ENCODE measurements around the gene ENG.

ENG gene

DNA sequence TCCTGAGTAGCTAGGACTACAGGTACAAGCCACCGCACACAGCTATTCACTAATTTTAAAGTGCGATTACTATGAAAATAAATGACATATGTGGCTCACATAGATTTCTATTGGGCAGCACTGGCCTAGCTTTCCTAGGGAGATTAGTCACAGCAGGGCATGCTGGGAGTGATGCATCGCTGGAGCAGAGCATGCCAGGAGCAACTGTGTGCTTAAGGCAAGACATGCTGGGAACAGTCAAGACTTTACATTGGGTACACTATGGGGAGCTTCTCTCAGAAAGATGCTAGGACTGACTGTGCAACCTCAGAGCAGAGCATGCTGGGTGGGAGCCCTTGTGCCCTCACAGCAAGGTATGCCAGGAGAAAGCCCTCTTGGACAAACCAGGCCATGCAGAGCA lies 35.6 kb upstream of the ENG start:
- Histone ChIP-seq H3K4me3 (ENCODE audit: severe bottlenecking) (no peak overlapping the region), H3K27me3 (ENCODE audit: insufficient read depth, poor library complexity, severe bottlenecking) (no peaks in the 10 kb centered on the region), H3K36me3 (ENCODE audit: low read depth) (peaks cover 62% of the 10 kb centered on the region), H3K27ac (ENCODE audit: poor library complexity, severe bottlenecking) (no peak overlapping the region), H3K9me3 (ENCODE audit: severe bottlenecking) (peaks cover under 1% of the 10 kb centered on the region), H3K4me1 (ENCODE audit: insufficient read depth, poor library complexity, severe bottlenecking) (no peaks in the 10 kb centered on the region)
- ATAC-seq (ENCODE audit: low read depth) (no peak), DNase-seq (ENCODE audit: low spot score) (no peak)
- TF ChIP-seq, protein P1, sequence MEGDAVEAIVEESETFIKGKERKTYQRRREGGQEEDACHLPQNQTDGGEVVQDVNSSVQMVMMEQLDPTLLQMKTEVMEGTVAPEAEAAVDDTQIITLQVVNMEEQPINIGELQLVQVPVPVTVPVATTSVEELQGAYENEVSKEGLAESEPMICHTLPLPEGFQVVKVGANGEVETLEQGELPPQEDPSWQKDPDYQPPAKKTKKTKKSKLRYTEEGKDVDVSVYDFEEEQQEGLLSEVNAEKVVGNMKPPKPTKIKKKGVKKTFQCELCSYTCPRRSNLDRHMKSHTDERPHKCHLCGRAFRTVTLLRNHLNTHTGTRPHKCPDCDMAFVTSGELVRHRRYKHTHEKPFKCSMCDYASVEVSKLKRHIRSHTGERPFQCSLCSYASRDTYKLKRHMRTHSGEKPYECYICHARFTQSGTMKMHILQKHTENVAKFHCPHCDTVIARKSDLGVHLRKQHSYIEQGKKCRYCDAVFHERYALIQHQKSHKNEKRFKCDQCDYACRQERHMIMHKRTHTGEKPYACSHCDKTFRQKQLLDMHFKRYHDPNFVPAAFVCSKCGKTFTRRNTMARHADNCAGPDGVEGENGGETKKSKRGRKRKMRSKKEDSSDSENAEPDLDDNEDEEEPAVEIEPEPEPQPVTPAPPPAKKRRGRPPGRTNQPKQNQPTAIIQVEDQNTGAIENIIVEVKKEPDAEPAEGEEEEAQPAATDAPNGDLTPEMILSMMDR (IDR thresholded peaks at IDR 0.05; ENCODE audit: poor library complexity, severe bottlenecking): no peak

DNA sequence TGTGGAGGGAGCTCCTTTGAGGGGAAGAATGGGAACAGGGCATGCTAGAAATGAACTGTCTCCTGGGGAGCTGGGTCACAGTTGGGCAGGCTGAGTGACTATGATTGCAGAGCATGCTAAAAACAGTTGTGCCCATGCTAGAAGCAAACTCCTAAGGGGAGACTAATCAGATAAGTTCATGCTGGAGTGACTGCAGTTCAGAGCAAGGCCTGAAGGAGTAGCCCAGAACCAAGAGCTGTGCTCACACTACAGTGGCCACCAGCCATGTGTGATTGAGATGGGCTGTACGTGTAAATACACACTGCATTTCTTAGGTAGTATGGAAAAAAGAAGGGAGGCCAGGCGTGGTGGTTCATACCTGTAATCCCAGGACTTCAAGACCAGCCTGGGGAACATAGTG lies 33.3 kb upstream of the ENG start:
- TF ChIP-seq, protein P1 (IDR thresholded peaks at IDR 0.05; ENCODE audit: poor library complexity, severe bottlenecking): no peak
- no peaks in the 10 kb centered on the region for H3K4me1 ChIP-seq (ENCODE audit: insufficient read depth, poor library complexity, severe bottlenecking)
- H3K36me3 ChIP-seq (ENCODE audit: low read depth): peaks cover 39% of the 10 kb centered on the region
- ATAC-seq (ENCODE audit: low read depth): peak; percentile 62; the same call in 2 of the 3 replicates
- no peak overlapping the region for H3K27ac ChIP-seq (ENCODE audit: poor library complexity, severe bottlenecking)
- no peaks in the 10 kb centered on the region for H3K9me3 ChIP-seq (ENCODE audit: severe bottlenecking)
- H3K27me3 ChIP-seq (ENCODE audit: insufficient read depth, poor library complexity, severe bottlenecking): no peaks in the 10 kb centered on the region
- no peak overlapping the region for H3K4me3 ChIP-seq (ENCODE audit: severe bottlenecking)
- DNase-seq (ENCODE audit: low spot score): no peak

DNA sequence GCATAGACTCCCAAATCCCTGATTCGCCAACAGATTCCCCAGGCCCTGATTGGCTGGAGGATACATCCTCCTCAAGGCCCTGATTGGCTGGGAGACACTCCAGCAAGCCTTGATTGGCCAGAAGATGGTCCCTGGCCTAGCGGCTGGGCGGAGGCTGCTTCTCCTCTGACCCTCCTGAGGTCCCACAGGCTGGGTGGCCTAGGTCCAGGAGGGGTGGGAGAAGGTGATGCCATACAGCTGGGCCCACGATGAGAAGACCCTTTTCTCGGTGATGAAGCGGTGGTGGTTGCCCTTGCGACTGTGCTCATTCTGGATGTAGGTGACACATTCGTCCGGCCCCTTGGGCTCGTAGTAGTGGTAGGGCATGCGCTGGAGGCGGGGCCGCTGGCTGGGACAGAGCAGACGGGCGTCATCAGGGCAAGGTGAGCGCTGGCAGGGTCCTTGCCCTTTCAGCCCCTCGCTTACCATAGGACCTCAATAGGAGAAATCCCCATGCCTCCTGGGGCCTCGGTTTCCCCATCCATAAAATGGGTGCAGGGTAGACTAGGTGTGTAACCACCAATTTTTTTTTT lies 32.0 kb upstream of the ENG start:
- no peak overlapping the region for H3K27ac ChIP-seq (ENCODE audit: poor library complexity, severe bottlenecking)
- peak; percentile 56 for DNase-seq (ENCODE audit: low spot score)
- H3K9me3 ChIP-seq (ENCODE audit: severe bottlenecking): no peaks in the 10 kb centered on the region
- H3K27me3 ChIP-seq (ENCODE audit: insufficient read depth, poor library complexity, severe bottlenecking): no peaks in the 10 kb centered on the region
- H3K36me3 ChIP-seq (ENCODE audit: low read depth): peaks cover 36% of the 10 kb centered on the region
- H3K4me1 ChIP-seq (ENCODE audit: insufficient read depth, poor library complexity, severe bottlenecking): no peaks in the 10 kb centered on the region
- no peak overlapping the region for H3K4me3 ChIP-seq (ENCODE audit: severe bottlenecking)
- ATAC-seq (ENCODE audit: low read depth): 0 out of 3 replicates have a peak, but pooled peaks have one; percentile 22
- TF ChIP-seq, protein P1 (IDR thresholded peaks at IDR 0.05; ENCODE audit: poor library complexity, severe bottlenecking): no peak

DNA sequence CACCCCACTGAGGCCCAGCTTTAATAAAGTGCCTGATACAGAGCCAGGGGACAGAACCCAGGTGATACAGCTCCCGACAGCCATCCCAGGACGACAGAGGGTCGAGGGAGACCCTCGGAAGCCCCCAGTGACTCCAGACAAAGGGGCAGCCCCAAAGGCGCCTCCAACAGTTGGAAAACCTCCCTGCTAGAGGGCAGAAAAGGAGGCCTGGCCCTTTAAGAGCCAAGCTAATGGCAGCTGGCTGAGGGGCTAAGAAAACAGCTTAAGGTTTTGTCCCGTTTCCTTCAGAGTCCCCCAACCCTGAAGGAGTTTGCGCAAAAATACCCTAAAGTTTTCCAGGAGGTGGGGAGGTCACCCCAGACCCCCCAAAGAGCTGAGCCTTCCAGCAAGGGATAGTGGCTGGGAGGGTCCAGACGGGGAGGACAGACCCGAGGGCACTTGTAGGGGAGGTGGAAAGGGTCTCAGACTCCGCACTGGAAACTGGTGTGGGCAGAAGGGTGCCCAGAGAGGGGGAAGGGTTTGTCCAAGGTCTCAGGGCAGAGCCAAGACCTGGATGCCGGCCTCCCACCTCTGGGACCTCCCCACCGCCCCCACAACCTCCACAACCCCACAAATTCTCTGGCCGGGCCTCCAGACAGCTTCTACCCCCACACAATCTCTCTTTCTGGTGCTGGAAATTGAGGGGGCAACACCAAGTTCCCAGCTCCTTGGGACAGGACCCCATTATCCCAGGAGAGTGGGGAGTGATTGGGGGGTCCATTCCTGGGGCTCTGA lies 31.2 kb upstream of the ENG start:
- H3K4me1 ChIP-seq (ENCODE audit: insufficient read depth, poor library complexity, severe bottlenecking): no peaks in the 10 kb centered on the region
- no peak overlapping the region for H3K27ac ChIP-seq (ENCODE audit: poor library complexity, severe bottlenecking)
- H3K27me3 ChIP-seq (ENCODE audit: insufficient read depth, poor library complexity, severe bottlenecking): no peaks in the 10 kb centered on the region
- TF ChIP-seq, protein P1 (IDR thresholded peaks at IDR 0.05; ENCODE audit: poor library complexity, severe bottlenecking): no peak
- peaks cover 29% of the 10 kb centered on the region for H3K36me3 ChIP-seq (ENCODE audit: low read depth)
- ATAC-seq (ENCODE audit: low read depth) (no peak), DNase-seq (ENCODE audit: low spot score) (no peak)
- no peaks in the 10 kb centered on the region for H3K9me3 ChIP-seq (ENCODE audit: severe bottlenecking)
- no peak overlapping the region for H3K4me3 ChIP-seq (ENCODE audit: severe bottlenecking)
